Smooth muscle cell of trachea (primary cell): ENCODE data around the gene GHRHR. TPM values are rescaled to one million over a fixed set of nuclear protein-coding genes. Genes with fewer than 3 reads are reported as not detected.

Source experiments
- total RNA-seq: library from RNA; depleted of rRNA; stranded (reverse); fragments of >200 nt; gene quantifications from 2 replicates; pipeline ENCODE4 v1.2.1, GENCODE V29; 2014

GHRHR gene
- not detected in 2 replicates for total RNA-seq

GRCh38 chr7:30963842-30964241 lies at the start of gene GHRHR:
Gene GHRHR, plus strand, starts transcription at chr7:30963953. Its CDS starts 116 bp downstream, at chr7:30964069.

Other genes with a start within 250 kb of the GHRHR start
- 20.1 and 20.8 TPM in 2 replicates for gene INMT, start 211.8 kb upstream of the GHRHR start, total RNA-seq
- gene MINDY4, start 192.5 kb upstream of the GHRHR start, total RNA-seq, result 8.6 and 9.8 TPM in 2 replicates
- gene AQP1, start 52.1 kb upstream of the GHRHR start, total RNA-seq, result 0.29 and 1.5 TPM in 2 replicates
- gene ADCYAP1R1, start 88.4 kb downstream of the GHRHR start, total RNA-seq, result not detected in 2 replicates